Stimulated activated naive CD8-positive, alpha-beta T cell treated with anti-CD3 and anti-CD28 coated beads, Interleukin-15, Interleukin-2, amounts not matched to agents 100 U/mL and 50 U/mL, for 24 hours (primary cell): ENCODE data around the gene ZNF787.
A peak's percentile ranks its signal among the peaks of the same experiment; 100 is the strongest.

ENCODE experiments used
- ATAC-seq: fragments of 150-1000 bp; cut with Tn5 transposase; one replicate; pipeline ENCODE4 v1.10.0; 2021
- DNase-seq: peaks from one replicate; pipeline ENCODE4 v3.0.0; 2021

The ZNF787 gene

DNA sequence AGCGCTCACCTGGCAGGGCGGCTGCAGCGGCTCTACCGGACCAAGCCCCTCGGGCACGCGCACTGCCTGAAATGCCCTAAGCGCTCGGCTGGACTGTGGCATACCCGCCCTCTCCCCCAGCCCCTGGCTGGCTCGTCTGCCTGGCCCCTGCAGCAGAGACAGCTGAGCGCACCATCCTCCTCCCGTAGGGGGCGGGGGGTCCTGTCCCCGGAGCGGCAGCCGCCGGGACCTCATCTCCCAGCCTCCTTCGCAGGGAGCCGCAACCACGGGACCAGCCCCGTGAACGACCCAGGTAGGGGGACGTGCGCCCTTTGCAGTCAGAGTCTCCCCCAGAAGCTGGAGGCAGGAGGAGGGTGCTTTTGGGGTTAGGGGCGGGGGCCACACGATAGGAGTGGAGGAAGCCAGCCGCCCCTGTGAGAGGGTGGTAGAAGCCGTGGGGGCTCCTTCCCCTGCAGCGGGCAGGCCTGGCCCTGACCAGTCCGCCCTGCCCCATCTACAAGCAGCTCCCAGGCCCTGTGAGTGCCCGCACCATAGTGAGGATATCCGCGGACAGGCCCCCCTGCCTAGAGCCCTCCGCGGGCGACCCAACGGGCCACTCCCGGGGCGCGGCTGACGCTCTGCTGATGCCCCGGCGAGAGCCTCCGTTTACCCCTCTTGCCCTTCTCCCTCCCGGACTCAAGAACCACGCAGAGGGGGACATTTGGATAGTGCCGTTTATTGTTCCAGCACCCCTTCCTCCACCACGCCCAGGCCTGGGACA, 34.2 kb downstream of the ZNF787 start:
- ATAC-seq = no peak
- no peak for DNase-seq

DNA sequence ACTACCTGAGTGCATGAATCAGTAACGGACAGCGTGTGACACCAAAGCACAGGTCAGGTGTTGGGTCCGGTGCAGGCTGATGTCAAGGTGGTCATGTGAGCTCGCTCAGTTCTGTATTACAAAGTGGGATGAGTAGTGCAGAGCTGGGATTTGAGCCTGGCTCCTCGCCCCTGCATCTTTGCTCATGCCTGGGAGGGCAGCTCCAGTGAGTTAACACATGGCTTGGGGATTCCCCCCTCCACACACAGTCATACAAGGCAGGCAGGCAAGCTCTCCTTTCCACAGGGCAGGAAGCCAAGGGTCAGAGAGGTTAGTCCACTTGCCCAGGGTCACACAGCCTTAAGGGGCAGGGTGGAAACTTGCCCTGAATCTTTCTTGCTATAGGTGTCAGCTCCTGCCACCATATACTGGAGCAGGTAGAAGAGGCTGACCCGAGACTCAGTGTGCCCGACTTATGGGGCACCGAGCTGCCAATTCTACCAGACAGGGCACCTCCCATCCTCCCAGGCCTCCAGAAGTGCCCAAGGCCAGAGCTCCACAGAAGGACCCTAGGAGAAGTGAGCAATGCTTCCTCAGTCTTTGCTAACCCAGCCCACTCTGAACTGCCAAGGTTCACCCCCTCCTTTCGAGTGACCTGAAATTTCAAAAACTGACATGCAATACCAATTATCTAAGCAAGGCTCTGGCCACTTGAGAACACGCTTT, 35.4 kb downstream of the ZNF787 start:
- DNase-seq (no peak), ATAC-seq (peak; percentile 21)

DNA sequence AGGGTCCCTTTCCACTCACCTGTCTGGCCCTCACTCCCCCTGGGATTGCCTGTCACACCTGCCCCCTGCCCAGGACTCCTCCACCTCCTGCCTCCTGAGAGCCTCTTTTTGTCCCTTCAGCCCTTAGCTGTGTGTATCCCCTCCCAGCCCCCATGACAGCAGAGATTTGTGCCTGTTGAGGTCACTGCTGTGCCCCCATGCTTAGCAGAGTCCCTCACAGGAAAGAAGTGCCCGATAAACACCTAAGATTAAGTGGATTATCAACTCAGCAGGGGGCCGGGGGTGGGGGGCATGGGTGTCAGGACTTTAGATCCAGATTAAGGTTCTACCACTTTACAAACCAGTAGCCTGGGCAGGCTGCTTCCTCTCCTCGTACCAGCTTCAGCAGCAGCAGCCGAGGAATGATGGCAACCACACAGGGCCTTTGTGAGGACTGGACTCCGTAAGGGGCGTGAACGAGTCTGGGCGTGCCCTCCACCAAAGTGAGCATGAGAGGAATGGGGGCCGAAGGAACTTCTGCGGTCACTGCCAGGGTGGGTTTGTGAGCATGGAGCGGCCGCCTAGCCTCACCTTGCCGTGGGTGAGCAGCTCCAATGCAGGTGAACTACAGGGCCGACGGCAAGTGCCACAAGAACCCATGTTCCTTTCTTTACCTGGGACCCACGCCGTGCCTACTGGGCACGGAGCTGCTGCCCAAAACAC, 36.1 kb downstream of the ZNF787 start:
- DNase-seq (no peak), ATAC-seq (no peak)

DNA sequence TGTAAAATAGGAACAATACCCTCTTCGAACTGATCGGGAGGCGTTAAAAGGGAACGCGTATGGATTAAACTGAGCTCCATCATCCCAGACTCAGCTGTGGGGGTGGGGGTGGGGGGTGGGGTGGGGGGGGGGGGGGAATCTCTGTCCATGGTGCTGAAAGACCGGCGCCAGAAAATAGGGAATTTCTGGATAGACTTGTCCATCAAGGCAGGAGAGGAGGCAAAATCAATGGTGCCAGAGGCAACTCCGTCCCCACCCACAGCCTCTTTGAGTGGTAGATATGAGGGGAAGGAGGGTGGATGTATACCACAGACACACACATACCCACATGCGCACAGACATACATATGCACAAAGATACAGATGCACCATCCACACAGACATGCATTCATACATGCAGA, 37.4 kb downstream of the ZNF787 start:
- ATAC-seq = no peak
- DNase-seq = no peak

DNA sequence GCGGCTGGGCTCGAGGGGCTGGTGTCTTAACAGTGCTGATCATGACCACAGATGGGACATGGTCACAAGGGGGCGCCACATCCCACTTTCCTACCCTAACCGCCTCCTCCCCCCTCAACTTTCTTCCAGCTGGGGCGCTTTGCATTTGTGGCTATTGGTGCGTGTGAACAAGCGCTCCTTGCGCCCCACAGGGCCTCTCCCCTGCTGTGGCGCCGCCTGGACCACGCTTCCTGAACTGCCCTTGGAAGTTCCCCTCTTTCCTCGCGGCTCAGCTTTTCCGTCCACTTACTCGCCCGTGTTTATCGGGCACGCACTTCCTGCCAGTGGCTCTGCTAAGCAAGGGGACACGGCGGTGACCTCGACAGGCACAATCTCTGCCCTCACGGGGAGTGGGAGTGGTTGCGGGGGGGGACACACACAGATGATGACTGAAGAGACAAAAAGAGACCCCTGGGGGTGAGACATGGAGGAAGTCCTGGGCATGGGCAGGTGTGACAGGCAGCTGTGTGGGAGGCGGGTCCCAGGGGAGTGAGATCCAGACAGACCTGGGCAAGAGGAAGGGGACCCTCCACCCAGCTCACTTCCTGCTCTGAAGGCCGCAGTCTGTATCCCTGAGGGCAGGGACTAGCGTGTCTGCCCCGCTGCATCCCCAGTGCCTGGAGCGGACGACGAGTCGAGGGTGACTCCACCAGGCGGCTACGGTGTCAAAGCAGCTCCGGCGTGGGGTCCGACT, 40.3 kb downstream of the ZNF787 start:
- peak; percentile 84 for DNase-seq
- peak; percentile 71 for ATAC-seq

DNA sequence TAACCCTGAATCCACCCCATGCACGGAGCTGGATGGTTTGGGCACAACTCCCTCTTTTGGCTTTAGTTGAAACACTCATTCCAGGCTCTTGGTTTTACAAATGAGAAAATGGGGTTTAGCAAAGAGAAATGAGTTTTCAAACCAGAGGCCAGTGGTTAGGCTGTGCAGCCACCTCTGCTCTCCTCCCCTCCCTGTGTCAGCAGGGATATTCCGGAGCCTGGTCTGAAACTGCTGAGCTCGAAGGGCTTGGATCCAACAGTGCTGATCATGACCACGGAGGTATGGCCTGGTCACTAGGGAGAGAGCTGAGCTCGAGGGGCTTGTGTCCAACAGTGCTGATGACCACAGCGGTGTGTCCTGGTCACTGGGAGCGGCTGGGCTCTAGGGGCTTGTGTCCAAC, 41.5 kb downstream of the ZNF787 start:
- DNase-seq (no peak), ATAC-seq (no peak)

DNA sequence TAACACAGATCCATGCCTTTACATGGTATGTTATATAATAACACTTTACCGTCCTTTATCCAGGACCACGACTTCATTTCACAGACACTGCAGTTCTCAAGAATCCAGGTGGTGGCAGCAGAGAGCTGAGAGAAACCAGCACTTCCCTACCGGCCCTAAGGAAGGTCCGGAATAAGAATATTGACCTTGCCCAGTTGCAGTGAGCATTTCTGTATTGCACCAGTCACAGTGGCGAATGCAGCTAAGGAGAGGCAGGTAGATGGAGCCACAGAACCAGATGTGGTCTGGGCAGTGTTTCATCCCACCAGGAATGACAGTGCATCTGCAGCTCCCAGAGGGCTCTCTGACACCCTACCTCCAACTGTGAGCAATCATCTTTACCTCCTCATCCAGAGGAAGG, 44.6 kb downstream of the ZNF787 start:
- no peak for ATAC-seq
- peak; percentile 57 for DNase-seq

DNA sequence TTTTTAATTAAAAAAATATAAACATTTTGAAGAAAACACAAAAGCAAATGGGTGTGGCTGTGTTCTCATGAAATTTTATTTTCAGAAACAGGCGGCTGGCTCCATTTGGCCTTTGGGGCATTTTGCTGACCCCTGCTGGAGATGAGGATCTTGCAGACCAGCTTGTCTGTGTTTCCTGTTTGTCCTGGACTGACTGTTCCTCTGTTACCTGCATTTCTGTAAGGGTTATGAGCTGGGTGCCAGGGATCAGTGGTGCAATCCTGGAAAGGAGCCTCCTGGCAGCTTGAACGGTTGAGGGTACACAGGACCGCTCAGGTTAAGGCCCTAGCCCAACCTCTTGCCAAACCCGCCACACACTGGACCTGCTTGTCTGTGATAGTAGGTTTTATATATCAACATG, 49.9 kb downstream of the ZNF787 start:
- no peak for DNase-seq
- ATAC-seq = no peak

DNA sequence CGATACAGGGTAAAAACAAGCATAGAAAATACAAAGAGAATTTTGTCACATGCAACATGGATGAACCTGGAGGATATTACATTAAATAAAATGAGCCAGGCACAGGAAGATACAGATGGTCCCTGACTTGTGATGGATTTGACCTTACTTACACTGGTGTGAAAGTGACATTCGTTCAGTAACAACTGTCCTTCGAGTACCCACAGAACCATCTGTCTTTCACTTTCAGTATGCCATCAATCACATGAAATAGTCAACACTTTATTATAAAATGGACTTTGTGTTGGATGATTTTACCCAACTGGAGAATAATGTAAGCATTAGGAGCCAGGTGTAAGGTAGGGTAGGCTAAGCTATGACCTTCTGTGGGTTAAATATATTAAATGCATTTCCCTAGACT, 51.5 kb downstream of the ZNF787 start:
- ATAC-seq (no peak), DNase-seq (no peak)

DNA sequence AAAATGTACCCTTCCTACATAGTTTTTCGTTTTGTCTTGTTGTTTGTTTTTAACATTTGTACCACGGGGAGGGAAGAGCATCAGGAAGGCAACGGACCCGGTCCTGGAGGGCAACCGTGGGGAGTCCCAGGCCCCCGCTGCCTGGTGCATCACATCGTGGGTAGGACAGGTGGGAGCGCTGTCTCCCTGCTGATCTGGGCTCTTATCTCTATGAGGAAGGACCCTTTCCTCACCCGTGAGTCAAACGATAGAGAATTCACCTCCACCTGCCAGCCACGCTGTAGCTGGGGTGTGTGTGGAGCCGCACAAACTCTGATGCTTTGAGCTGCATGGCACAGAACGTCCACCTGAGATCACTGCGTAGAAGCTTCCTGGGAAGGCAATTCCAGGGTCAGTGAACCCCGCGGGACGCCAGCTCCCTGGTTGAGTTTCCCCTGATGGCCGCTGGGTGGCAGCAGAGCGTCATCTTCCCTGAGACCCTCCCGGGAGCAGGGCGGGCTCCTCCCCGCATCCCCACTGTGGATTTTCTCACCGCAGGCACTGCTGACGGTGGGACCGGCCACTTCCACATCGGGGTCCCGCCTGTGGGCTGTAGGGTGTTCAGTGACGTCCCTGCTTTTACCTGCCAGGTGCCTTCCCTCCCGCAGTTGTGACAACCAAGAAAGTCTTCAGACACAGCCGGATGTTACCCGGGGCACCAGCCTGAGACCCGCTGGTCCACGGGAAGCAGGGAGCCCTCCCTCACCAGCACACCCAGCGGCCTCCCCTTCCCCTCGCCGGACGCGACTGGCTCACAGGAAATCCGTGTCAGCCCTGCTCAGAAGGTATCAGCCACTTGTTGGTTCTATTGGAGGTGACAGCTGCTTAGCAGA, 54.7 kb downstream of the ZNF787 start:
- peak; percentile 36 for ATAC-seq
- peak; percentile 69 for DNase-seq

DNA sequence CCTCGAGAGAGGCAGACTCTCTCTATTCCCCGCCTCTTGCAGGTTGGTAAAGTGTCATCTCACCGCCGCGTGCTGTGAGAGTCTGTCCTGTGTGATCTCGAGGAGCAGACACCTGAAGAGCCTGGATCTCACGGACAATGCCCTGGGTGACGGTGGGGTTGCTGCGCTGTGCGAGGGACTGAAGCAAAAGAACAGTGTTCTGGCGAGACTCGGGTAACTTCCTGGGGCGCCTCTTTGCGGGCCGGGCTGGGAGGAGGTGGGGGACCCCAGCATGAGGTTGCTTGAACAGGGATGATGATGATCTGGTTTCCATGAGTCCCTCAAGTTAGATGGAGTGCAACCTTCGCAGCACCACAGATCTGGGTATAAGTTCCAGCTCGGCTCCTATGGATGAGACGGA, 67.5 kb downstream of the ZNF787 start:
- DNase-seq (no peak), ATAC-seq (no peak)
